Esophagus squamous epithelium (tissue), 4 donors: ENCODE results near the gene IGF1.

Source experiments
- POLR2A ChIP-seq, 4 donors: fragments of 450-650 bp; IDR thresholded peaks; one replicate each; pipeline ENCODE4 v1.6.1; 2017; ENCODE audit warnings: antibody characterized with exemption in 4 of 4, mild to moderate bottlenecking in 4 of 4, moderate library complexity in 3 of 4
- TF ChIP-seq, protein P1 (sequence below), 6 experiments: fragments of 450-650 bp in 4 of 6; fragments of 200-600 bp in 2 of 6; sonication (generic) in 2 of 6; IDR thresholded peaks; one replicate each; pipeline ENCODE4 v1.5.1; 2016 to 2019; ENCODE audit warnings: antibody characterized with exemption in 6 of 6, mild to moderate bottlenecking in 4 of 6, moderate library complexity in 4 of 6

DNA sequence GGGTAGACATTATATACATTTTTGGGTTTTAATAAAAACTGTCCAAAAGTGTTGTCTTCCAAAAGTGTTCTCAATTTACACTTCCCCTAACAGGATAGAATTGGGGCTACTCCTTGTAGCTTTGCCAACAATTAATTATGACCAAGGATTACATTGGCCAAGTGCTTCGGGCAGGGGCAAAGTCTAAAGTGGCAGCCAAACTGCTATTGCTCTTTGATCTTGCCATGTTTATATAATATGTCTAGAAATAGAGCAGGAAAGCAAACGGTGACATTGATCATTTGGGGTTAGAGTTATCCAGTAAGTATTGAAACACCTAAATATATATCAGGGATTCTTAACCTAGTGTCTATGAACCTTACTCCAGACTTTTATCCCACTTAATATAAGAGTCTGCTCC, 31.2 kb upstream of the IGF1 start:
- no peak for TF ChIP-seq POLR2A (IDR thresholded peaks at IDR 0.05)
- TF ChIP-seq, protein P1, sequence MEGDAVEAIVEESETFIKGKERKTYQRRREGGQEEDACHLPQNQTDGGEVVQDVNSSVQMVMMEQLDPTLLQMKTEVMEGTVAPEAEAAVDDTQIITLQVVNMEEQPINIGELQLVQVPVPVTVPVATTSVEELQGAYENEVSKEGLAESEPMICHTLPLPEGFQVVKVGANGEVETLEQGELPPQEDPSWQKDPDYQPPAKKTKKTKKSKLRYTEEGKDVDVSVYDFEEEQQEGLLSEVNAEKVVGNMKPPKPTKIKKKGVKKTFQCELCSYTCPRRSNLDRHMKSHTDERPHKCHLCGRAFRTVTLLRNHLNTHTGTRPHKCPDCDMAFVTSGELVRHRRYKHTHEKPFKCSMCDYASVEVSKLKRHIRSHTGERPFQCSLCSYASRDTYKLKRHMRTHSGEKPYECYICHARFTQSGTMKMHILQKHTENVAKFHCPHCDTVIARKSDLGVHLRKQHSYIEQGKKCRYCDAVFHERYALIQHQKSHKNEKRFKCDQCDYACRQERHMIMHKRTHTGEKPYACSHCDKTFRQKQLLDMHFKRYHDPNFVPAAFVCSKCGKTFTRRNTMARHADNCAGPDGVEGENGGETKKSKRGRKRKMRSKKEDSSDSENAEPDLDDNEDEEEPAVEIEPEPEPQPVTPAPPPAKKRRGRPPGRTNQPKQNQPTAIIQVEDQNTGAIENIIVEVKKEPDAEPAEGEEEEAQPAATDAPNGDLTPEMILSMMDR (IDR thresholded peaks at IDR 0.05): no peak
